Omental fat pad (tissue), 4 donors: ENCODE results near the gene OAT. TPM values are rescaled to one million over a fixed set of nuclear protein-coding genes. Genes with fewer than 3 reads are reported as not detected.

Experiments
- ATAC-seq: fragments of 150-250 bp; one replicate; pipeline ENCODE4 v1.9.1; 2016; ENCODE audit warnings: mild to moderate bottlenecking, moderate library complexity; ENCODE audit not compliant: low FRiP score
- DNase-seq: peaks from one replicate; pipeline ENCODE4 v3.0.0-alpha.2; 2019; ENCODE audit warnings: low spot score
- total RNA-seq, 4 donors: library from RNA; depleted of rRNA; stranded (reverse); fragments of >200 nt; gene quantifications; one replicate each; pipeline ENCODE4 v1.1.0, GENCODE V29; 2016
- TF ChIP-seq, protein P1 (sequence below), 3 donors: fragments of 450-650 bp; IDR thresholded peaks; one replicate each; pipeline ENCODE4 v1.5.1; 2016 to 2017; ENCODE audit warnings: antibody characterized with exemption in 3 of 3, mild to moderate bottlenecking in 3 of 3, moderate library complexity in 2 of 3

OAT gene
- total RNA-seq, 4 donors from 2014 or later = 62.4 to 120 (median 85.3) TPM

- ATAC-seq (no peak), DNase-seq (no peak)
Observed at GRCh38 chr10:124348801-124349200, 69.9 kb downstream of the OAT start.

GRCh38 chr10:124347956-124348355 lies 70.8 kb downstream of the OAT start:
- TF ChIP-seq, protein P1, sequence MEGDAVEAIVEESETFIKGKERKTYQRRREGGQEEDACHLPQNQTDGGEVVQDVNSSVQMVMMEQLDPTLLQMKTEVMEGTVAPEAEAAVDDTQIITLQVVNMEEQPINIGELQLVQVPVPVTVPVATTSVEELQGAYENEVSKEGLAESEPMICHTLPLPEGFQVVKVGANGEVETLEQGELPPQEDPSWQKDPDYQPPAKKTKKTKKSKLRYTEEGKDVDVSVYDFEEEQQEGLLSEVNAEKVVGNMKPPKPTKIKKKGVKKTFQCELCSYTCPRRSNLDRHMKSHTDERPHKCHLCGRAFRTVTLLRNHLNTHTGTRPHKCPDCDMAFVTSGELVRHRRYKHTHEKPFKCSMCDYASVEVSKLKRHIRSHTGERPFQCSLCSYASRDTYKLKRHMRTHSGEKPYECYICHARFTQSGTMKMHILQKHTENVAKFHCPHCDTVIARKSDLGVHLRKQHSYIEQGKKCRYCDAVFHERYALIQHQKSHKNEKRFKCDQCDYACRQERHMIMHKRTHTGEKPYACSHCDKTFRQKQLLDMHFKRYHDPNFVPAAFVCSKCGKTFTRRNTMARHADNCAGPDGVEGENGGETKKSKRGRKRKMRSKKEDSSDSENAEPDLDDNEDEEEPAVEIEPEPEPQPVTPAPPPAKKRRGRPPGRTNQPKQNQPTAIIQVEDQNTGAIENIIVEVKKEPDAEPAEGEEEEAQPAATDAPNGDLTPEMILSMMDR (IDR thresholded peaks at IDR 0.05) = no peak
- DNase-seq = no peak
- ATAC-seq = no peak

More at GRCh38 chr10:124348801-124349200, 69.9 kb downstream of the OAT start:
- TF ChIP-seq, protein P1 (IDR thresholded peaks at IDR 0.05) = no peak

Other genes starting within 250 kb of the OAT start
- not detected for gene NKX1-2, start 31.1 kb upstream of the OAT start, total RNA-seq
- 10 to 100 TPM; 10.1 to 16.2 (median 13.7) TPM for gene LHPP, start 42.9 kb upstream of the OAT start, total RNA-seq